K562 (cell line): ENCODE data around the gene SUMF1. TPM values are rescaled to one million over a fixed set of nuclear protein-coding genes. Genes with fewer than 3 reads are reported as not detected.

Source experiments
- ATAC-seq: fragments of 200-7000 bp; cut with Tn5 transposase; 3 replicates; pipeline ENCODE4 v1.9.1; 2020; ENCODE audit warnings: moderate library complexity
- BruUV-seq: library from RNA; stranded (reverse); fragments of 400-500 nt; replicated peaks from 2 replicates; lab custom pipeline; 2021; lab: Mats Ljungman, UMichigan
- CTCF ChIA-PET: fragments of 300-600 bp; formaldehyde crosslinking; extraction: SDS; loops from one replicate; lab custom pipeline; 2021; ENCODE audit warnings: low intra/inter-chr PET ratio; lab: Yijun Ruan, JAX
- POLR2A ChIA-PET: fragments of 300-600, 350-650 bp; sonication (Branson Sonifier 250); formaldehyde crosslinking; extraction: SDS; loops from one replicate; lab custom pipeline; 2021; ENCODE audit warnings: antibody characterized with exemption, inconsistent platforms; lab: Yijun Ruan, JAX
- DNase-seq, 4 experiments: peaks; one replicate each; pipeline versions ENCODE4 v3.0.0 to v3.0.0-alpha.2; 2011 to 2018; ENCODE audit warnings: low spot score in 3 of 4, mixed read lengths in 3 of 4; ENCODE audit errors: extremely low read depth in 1 of 4
- FAIRE-seq: peaks from 2 replicates; lab custom pipeline; 2011; peaks lifted over from hg19 to GRCh38; lab: Jason Lieb, UNC
- H2AFZ ChIP-seq: 2 replicates; pipeline ENCODE4 v1.6.0; 2011; ENCODE audit warnings: low read depth, low read length, control low read depth, inconsistent platforms
- H3K27ac ChIP-seq: fragments of 200-600 bp; 3 replicates; pipeline ENCODE4 v1.8.0; 2011; ENCODE audit warnings: low read depth, mild to moderate bottlenecking, control low read depth, inconsistent platforms, low read length, moderate library complexity, mixed read lengths; ENCODE audit errors: extremely low read depth
- H3K27me3 ChIP-seq, 2 experiments: fragments of 300-600 bp in 1 of 2; 2 replicates in 1 of 2; 3 replicates in 1 of 2; pipeline versions ENCODE4 v1.6.0 to v1.8.0; 2011; ENCODE audit warnings: inconsistent platforms in 2 of 2, low read length in 2 of 2, mild to moderate bottlenecking in 1 of 2, mixed read lengths in 1 of 2, moderate library complexity in 1 of 2; ENCODE audit not compliant: control insufficient read depth in 2 of 2, insufficient read depth in 2 of 2
- H3K36me3 ChIP-seq: fragments of 300-600 bp; 3 replicates; pipeline ENCODE4 v1.8.0; 2011; ENCODE audit warnings: mild to moderate bottlenecking, low read length, inconsistent platforms; ENCODE audit not compliant: control insufficient read depth, insufficient read depth
- H3K4me1 ChIP-seq, 2 experiments: fragments of 200-600 bp in 1 of 2; replicated peaks in 1 of 2; 2 replicates in 1 of 2; 3 replicates in 1 of 2; pipeline versions ENCODE4 v1.5.1 to v1.8.0; 2011; ENCODE audit warnings: inconsistent platforms in 2 of 2, low read length in 2 of 2, mild to moderate bottlenecking in 1 of 2, mixed read lengths in 1 of 2, moderate library complexity in 1 of 2; ENCODE audit not compliant: control insufficient read depth in 2 of 2, insufficient read depth in 2 of 2
- H3K4me2 ChIP-seq: 2 replicates; pipeline ENCODE4 v1.6.1; 2011; ENCODE audit warnings: low read length, control low read depth, inconsistent platforms, mixed read lengths; ENCODE audit not compliant: insufficient read depth
- H3K4me3 ChIP-seq: fragments of 200-600 bp; sonication (generic), shearing (Covaris generic); 2 replicates; pipeline ENCODE4 v1.5.1; 2016; ENCODE audit warnings: control low read depth, inconsistent platforms
- H3K79me2 ChIP-seq: fragments of 200-600 bp; 3 replicates; pipeline ENCODE4 v1.8.0; 2011; ENCODE audit warnings: low read length, inconsistent platforms; ENCODE audit not compliant: control insufficient read depth, insufficient read depth
- H3K9ac ChIP-seq, 2 experiments: 2 replicates each; pipeline versions ENCODE4 v1.6.0 to v1.6.1; 2011; ENCODE audit warnings: low read depth in 2 of 2, low read length in 2 of 2, control low read depth in 1 of 2, inconsistent platforms in 1 of 2, mild to moderate bottlenecking in 1 of 2, mixed read lengths in 1 of 2; ENCODE audit not compliant: insufficient read depth in 1 of 2
- H3K9me1 ChIP-seq: one replicate; pipeline ENCODE4 v1.6.0; 2011; ENCODE audit warnings: inconsistent platforms, mild to moderate bottlenecking, low read length, moderate library complexity; ENCODE audit not compliant: control insufficient read depth, insufficient read depth
- H3K9me3 ChIP-seq: replicated peaks from 2 replicates; pipeline ENCODE4 v1.5.1; 2011; ENCODE audit warnings: low read depth, low read length, inconsistent platforms; ENCODE audit not compliant: control insufficient read depth, insufficient read depth
- H4K20me1 ChIP-seq: replicated peaks from 2 replicates; pipeline ENCODE4 v1.6.1; 2011; ENCODE audit warnings: low read length, inconsistent platforms, mixed read lengths; ENCODE audit not compliant: control insufficient read depth, insufficient read depth
- CBX1 ChIP-seq: sonication (generic); IDR thresholded peaks from 2 replicates; pipeline ENCODE4 v1.6.1; 2016; ENCODE audit warnings: antibody characterized with exemption, low read depth, mild to moderate bottlenecking
- CHD2 ChIP-seq: IDR thresholded peaks from 2 replicates; pipeline ENCODE4 v1.6.1; 2011; ENCODE audit warnings: low read depth, low read length
- MAZ ChIP-seq, 2 experiments: fragments of 450-650 bp in 1 of 2; sonication (generic) in 1 of 2; formaldehyde crosslinking; IDR thresholded peaks in 1 of 2; conservative IDR thresholded peaks in 1 of 2; 2 replicates each; pipeline versions ENCODE4 v1.4.0 to v1.5.0; 2020; ENCODE audit warnings: mild to moderate bottlenecking in 1 of 2, missing genetic modification reagents in 1 of 2
- NFIC ChIP-seq: fragments of 450-650 bp; IDR thresholded peaks from 2 replicates; pipeline ENCODE4 v1.6.1; 2017; ENCODE audit warnings: mild to moderate bottlenecking, inconsistent platforms
- NR2F6 ChIP-seq: fragments of 450-650 bp; formaldehyde crosslinking; IDR thresholded peaks from 2 replicates; pipeline ENCODE4 v1.4.0; 2020; ENCODE audit warnings: mild to moderate bottlenecking
- NUFIP1 ChIP-seq: fragments of 450-650 bp; IDR thresholded peaks from 2 replicates; pipeline ENCODE4 v1.6.1; 2018; ENCODE audit not compliant: partially characterized antibody
- POLR2B ChIP-seq: fragments of 450-650 bp; IDR thresholded peaks from 2 replicates; pipeline ENCODE4 v1.6.1; 2018; ENCODE audit warnings: low read depth; ENCODE audit not compliant: partially characterized antibody
- PTRF ChIP-seq: fragments of 450-650 bp; IDR thresholded peaks from 2 replicates; pipeline ENCODE4 v1.6.1; 2016; ENCODE audit warnings: mild to moderate bottlenecking, missing genetic modification characterization, missing compliant biosample characterization
- RFX7 ChIP-seq: fragments of 250-450 bp; sonication (Bioruptor Pico); IDR thresholded peaks from 2 replicates; pipeline ENCODE4 v1.5.1; 2021; ENCODE audit warnings: mild to moderate bottlenecking
- SIN3A ChIP-seq, 2 experiments: fragments of 150-350 bp in 1 of 2; IDR thresholded peaks; 2 replicates each; pipeline ENCODE4 v1.6.1; 2011 to 2016; ENCODE audit warnings: borderline replicate concordance in 2 of 2, low read depth in 2 of 2, low read length in 2 of 2, mild to moderate bottlenecking in 2 of 2, moderate library complexity in 2 of 2; ENCODE audit not compliant: control insufficient read depth in 1 of 2
- SLC30A9 ChIP-seq: fragments of 250-450 bp; sonication (Bioruptor Pico); IDR thresholded peaks from 2 replicates; pipeline ENCODE4 v1.8.0; 2022; ENCODE audit warnings: mild to moderate bottlenecking, moderate library complexity
- SMAD3 ChIP-seq: fragments of 450-650 bp; formaldehyde crosslinking; conservative IDR thresholded peaks from 2 replicates; pipeline ENCODE4 v1.4.0; 2020; ENCODE audit warnings: mild to moderate bottlenecking
- SUPT5H ChIP-seq: fragments of 450-650 bp; IDR thresholded peaks from 2 replicates; pipeline ENCODE4 v1.6.1; 2016
- TRIM28 ChIP-seq: fragments of 450-650 bp; IDR thresholded peaks from 2 replicates; pipeline ENCODE4 v1.6.1; 2017
- ZFP1 ChIP-seq: fragments of 450-650 bp; formaldehyde crosslinking; IDR thresholded peaks from 2 replicates; pipeline ENCODE4 v1.4.0; 2020; ENCODE audit warnings: mild to moderate bottlenecking, mixed read lengths
- ZFPM2 ChIP-seq: fragments of 250-450 bp; sonication (Bioruptor Pico); IDR thresholded peaks from 2 replicates; pipeline ENCODE4 v1.5.1; 2022; ENCODE audit warnings: mild to moderate bottlenecking
- ZNF165 ChIP-seq: fragments of 250-450 bp; sonication (Bioruptor Pico); IDR thresholded peaks from 2 replicates; pipeline ENCODE4 v1.4.0; 2020; ENCODE audit warnings: borderline replicate concordance
- WGBS: fragments of 100-300 bp; shearing (Covaris generic); methylation state at CpG from one replicate; pipeline ENCODE4 v1.1.6; 2016; ENCODE audit warnings: low coverage, mixed read lengths; ENCODE audit not compliant: insufficient coverage; ENCODE audit errors: missing lambda C conversion rate; 5-methylcytosine and 5-hydroxymethylcytosine counted together
- in situ Hi-C: fragments of 300-500 bp; cut with MboI; formaldehyde crosslinking; loops from 4 replicates; pipeline ENCODE4 v1.15.0; 2018; ENCODE audit warnings: inconsistent platforms, mixed read lengths
- intact Hi-C: fragments of 100-400 bp; cut with micrococcal nuclease; formaldehyde crosslinking; loops from 2 replicates; pipeline ENCODE4 v1.14.2; 2022
- polyA plus RNA-seq, 8 experiments: library from polyadenylated mRNA; depleted of rRNA in 4 of 8; stranded (reverse) in 5 of 8; unstranded in 3 of 8; fragments of >200 nt; fragmentation: Nextera tagmentation in 2 of 8; fragmentation: Illumina TruSeq in 1 of 8; extraction: Ambion mirVana in 2 of 8; extraction: Trizol in 1 of 8; gene quantifications; 2 replicates each; pipeline versions ENCODE4 v1.2.1 to v1.2.3, GENCODE V29; 2011 to 2014; ENCODE audit warnings: inconsistent platforms in 1 of 8, missing spikeins in 1 of 8
- total RNA-seq, 7 experiments: library from RNA; depleted of rRNA in 6 of 7; stranded (reverse); fragments of >200 nt in 6 of 7; fragmentation: Illumina TruSeq in 2 of 7; extraction: Trizol in 2 of 7; gene quantifications; 2 replicates each; pipeline versions ENCODE4 v1.2.1 to v1.2.3, GENCODE V29; 2011 to 2021; ENCODE audit warnings: low replicate concordance in 1 of 7
- TF ChIP-seq, protein P1 (sequence below): fragments of 250-450 bp; sonication (Bioruptor Pico); IDR thresholded peaks from 2 replicates; pipeline ENCODE4 v1.4.0; 2020
- TF ChIP-seq, protein P2 (sequence below), 3 experiments: fragments of 200-800 bp in 1 of 3; sonication (Bioruptor generic) in 1 of 3; sonication (generic) in 1 of 3; formaldehyde crosslinking in 1 of 3; IDR thresholded peaks; 2 replicates each; pipeline versions ENCODE4 v1.6.1 to v1.8.0; 2016 to 2022; ENCODE audit warnings: mild to moderate bottlenecking in 2 of 3, missing compliant biosample characterization in 2 of 3, missing genetic modification characterization in 2 of 3, missing genetic modification reagents in 1 of 3
- TF ChIP-seq, protein P3 (sequence below), 2 experiments: fragments of 450-650 bp; conservative IDR thresholded peaks; 2 replicates each; pipeline ENCODE4 v1.6.1; 2017; ENCODE audit warnings: mild to moderate bottlenecking in 2 of 2, moderate library complexity in 2 of 2

SUMF1 gene
- total and polyA plus RNA-seq, 9 of the 15 experiments (the other 6 are each of a cell fraction or from before 2014, with no cell fraction given) = 1.3 to 7.4 (median 4.2) TPM

DNA sequence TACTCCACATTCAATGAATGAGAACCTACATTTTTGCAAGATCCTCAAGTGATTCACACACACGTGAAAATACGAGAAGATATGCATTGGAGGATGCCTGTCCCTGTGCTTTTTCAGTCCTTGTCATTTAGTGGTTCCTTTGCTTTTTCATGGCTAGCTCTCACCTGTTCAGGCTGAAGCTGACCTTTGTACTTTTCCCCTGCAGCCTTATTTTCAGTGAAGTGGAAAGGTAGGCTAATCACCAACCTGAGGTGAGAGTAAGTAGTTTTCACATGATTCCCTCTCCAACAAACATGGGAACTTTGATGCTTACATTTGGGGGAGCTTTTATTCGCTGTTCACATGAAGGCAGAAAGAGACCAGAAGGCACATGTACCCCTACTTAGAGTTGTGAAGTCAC, 34.4 kb upstream of the SUMF1 start:
- H4K20me1 ChIP-seq = no peaks in the 10 kb centered on the region; the same call in 1 of the 2 replicates
- peaks cover 15 to 30% of the 10 kb centered on the region in 2 experiments for H3K4me1 ChIP-seq
- H3K27ac ChIP-seq = no peak overlapping the region
- BruUV-seq = no TSS peak
- WGBS = 76% methylated on average over 3 of the region's 3 CpGs
- in situ Hi-C loops (no loop called here), intact Hi-C loops (no loop called here)
- no peak overlapping the region for H3K9ac ChIP-seq
- no peak overlapping the region for H2AFZ ChIP-seq
- FAIRE-seq = peak; percentile 65
- no peak overlapping the region for H3K4me2 ChIP-seq
- H3K9me3 ChIP-seq = no peaks in the 10 kb centered on the region
- ChIA-PET CTCF (no interaction called here), POLR2A (interaction anchor here (0.6 to 10.9 kb wide), 6 partner anchors 8 to 187 kb away, joined by 3 to 220 read pairs (median 4); partner anchors contain the start of gene ITPR1)
- H3K27me3 ChIP-seq = no peaks in the 10 kb centered on the region
- TF ChIP-seq POLR2B = no peak
- no peak for TF ChIP-seq ZNF165 (CRISPR knock-in tag)
- TF ChIP-seq, protein P1, sequence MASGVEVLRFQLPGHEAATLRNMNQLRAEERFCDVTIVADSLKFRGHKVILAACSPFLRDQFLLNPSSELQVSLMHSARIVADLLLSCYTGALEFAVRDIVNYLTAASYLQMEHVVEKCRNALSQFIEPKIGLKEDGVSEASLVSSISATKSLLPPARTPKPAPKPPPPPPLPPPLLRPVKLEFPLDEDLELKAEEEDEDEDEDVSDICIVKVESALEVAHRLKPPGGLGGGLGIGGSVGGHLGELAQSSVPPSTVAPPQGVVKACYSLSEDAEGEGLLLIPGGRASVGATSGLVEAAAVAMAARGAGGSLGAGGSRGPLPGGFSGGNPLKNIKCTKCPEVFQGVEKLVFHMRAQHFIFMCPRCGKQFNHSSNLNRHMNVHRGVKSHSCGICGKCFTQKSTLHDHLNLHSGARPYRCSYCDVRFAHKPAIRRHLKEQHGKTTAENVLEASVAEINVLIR (CRISPR knock-in tag) = no peak
- TF ChIP-seq ZFPM2 = no peak
- TF ChIP-seq, protein P2, sequence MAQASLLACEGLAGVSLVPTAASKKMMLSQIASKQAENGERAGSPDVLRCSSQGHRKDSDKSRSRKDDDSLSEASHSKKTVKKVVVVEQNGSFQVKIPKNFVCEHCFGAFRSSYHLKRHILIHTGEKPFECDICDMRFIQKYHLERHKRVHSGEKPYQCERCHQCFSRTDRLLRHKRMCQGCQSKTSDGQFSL (CRISPR knock-in tag; IDR thresholded peaks at IDR 0.05) = no peak
- TF ChIP-seq, protein P2 (tag; IDR thresholded peaks at IDR 0.05) = no peak
- no peak for TF ChIP-seq SUPT5H
- TF ChIP-seq, protein P3, sequence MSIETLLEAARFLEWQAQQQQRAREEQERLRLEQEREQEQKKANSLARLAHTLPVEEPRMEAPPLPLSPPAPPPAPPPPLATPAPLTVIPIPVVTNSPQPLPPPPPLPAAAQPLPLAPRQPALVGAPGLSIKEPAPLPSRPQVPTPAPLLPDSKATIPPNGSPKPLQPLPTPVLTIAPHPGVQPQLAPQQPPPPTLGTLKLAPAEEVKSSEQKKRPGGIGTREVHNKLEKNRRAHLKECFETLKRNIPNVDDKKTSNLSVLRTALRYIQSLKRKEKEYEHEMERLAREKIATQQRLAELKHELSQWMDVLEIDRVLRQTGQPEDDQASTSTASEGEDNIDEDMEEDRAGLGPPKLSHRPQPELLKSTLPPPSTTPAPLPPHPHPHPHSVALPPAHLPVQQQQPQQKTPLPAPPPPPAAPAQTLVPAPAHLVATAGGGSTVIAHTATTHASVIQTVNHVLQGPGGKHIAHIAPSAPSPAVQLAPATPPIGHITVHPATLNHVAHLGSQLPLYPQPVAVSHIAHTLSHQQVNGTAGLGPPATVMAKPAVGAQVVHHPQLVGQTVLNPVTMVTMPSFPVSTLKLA (conservative IDR thresholded peaks at IDR 0.05) = no peak
- no peak for TF ChIP-seq SIN3A (IDR thresholded peaks at IDR 0.05; ENCODE audit: borderline replicate concordance in 2 of 2, control insufficient read depth in 1 of 2, low read depth in 2 of 2, low read length in 2 of 2)
- TF ChIP-seq PTRF = no peak
- no peak for TF ChIP-seq ZFP1 (CRISPR knock-in tag)
- TF ChIP-seq NFIC = no peak
- TF ChIP-seq NUFIP1 = no peak
- TF ChIP-seq CHD2 = no peak
- TF ChIP-seq SMAD3 (CRISPR knock-in tag) = no peak
- TF ChIP-seq MAZ (CRISPR knock-in tag; conservative IDR thresholded peaks at IDR 0.05 in 1 of 2, IDR thresholded peaks at IDR 0.05 in 1 of 2) = no peak
- no peak for TF ChIP-seq RFX7 (CRISPR knock-in tag)
- no peak for TF ChIP-seq TRIM28
- TF ChIP-seq SLC30A9 (CRISPR knock-in tag) = no peak
- no peak for TF ChIP-seq CBX1
- no peak for TF ChIP-seq NR2F6
- TF ChIP-seq, all 486 proteins: peak for 0
- H3K36me3 ChIP-seq = peaks cover 10% of the 10 kb centered on the region; the same call in 2 of the 3 replicates
- ATAC-seq = no peak
- no peak overlapping the region for H3K4me3 ChIP-seq
- no peak for DNase-seq
- H3K9me1 ChIP-seq = no peaks in the 10 kb centered on the region
- peaks cover 11% of the 10 kb centered on the region; the same call in 1 of the 3 replicates for H3K79me2 ChIP-seq
